Esophagus squamous epithelium (tissue), 4 donors: ENCODE data around the gene PLCB1.

Source experiments
- POLR2A ChIP-seq, 4 donors: fragments of 450-650 bp; IDR thresholded peaks; one replicate each; pipeline ENCODE4 v1.6.1; 2017; ENCODE audit warnings: antibody characterized with exemption in 4 of 4, mild to moderate bottlenecking in 4 of 4, moderate library complexity in 3 of 4
- TF ChIP-seq, protein P1 (sequence below), 6 experiments: fragments of 450-650 bp in 4 of 6; fragments of 200-600 bp in 2 of 6; sonication (generic) in 2 of 6; IDR thresholded peaks; one replicate each; pipeline ENCODE4 v1.5.1; 2016 to 2019; ENCODE audit warnings: antibody characterized with exemption in 6 of 6, mild to moderate bottlenecking in 4 of 6, moderate library complexity in 4 of 6

DNA sequence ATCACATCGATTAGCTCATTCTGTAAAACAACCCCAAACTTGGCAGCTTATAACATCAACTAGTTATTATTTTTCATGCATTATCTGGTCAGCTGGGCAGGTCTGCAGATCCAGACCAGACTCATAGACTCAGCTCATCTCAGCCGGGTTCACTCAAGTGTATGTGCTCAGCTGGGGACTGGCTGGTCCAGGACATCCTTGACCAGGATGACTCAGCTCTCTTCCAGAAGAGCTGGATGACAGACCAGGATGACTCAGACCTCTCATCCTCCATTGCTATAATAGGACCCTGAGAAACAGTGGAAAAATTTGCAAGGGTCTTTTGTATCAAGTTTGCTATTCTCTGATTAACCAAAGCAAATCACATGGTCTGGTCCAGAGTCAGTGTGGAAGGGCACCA lies 624.3 kb downstream of the PLCB1 start:
- TF ChIP-seq, protein P1, sequence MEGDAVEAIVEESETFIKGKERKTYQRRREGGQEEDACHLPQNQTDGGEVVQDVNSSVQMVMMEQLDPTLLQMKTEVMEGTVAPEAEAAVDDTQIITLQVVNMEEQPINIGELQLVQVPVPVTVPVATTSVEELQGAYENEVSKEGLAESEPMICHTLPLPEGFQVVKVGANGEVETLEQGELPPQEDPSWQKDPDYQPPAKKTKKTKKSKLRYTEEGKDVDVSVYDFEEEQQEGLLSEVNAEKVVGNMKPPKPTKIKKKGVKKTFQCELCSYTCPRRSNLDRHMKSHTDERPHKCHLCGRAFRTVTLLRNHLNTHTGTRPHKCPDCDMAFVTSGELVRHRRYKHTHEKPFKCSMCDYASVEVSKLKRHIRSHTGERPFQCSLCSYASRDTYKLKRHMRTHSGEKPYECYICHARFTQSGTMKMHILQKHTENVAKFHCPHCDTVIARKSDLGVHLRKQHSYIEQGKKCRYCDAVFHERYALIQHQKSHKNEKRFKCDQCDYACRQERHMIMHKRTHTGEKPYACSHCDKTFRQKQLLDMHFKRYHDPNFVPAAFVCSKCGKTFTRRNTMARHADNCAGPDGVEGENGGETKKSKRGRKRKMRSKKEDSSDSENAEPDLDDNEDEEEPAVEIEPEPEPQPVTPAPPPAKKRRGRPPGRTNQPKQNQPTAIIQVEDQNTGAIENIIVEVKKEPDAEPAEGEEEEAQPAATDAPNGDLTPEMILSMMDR (IDR thresholded peaks at IDR 0.05), result no peak
- no peak for TF ChIP-seq POLR2A (IDR thresholded peaks at IDR 0.05)
